Measurements from ENCODE around the gene CCDC69.
"Not testable (repeated sequence)": the region's sequence is repeated elsewhere in the genome, so short reads cannot be mapped to it uniquely, and the experiment has no call there.

CCDC69 gene

GRCh38 chr5:151239237-151239861 is 15.5 kb upstream of the CCDC69 start:
- TF ChIP-seq, protein P1, sequence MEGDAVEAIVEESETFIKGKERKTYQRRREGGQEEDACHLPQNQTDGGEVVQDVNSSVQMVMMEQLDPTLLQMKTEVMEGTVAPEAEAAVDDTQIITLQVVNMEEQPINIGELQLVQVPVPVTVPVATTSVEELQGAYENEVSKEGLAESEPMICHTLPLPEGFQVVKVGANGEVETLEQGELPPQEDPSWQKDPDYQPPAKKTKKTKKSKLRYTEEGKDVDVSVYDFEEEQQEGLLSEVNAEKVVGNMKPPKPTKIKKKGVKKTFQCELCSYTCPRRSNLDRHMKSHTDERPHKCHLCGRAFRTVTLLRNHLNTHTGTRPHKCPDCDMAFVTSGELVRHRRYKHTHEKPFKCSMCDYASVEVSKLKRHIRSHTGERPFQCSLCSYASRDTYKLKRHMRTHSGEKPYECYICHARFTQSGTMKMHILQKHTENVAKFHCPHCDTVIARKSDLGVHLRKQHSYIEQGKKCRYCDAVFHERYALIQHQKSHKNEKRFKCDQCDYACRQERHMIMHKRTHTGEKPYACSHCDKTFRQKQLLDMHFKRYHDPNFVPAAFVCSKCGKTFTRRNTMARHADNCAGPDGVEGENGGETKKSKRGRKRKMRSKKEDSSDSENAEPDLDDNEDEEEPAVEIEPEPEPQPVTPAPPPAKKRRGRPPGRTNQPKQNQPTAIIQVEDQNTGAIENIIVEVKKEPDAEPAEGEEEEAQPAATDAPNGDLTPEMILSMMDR (IDR thresholded peaks at IDR 0.05; ENCODE audit: control insufficient read depth, extremely low read depth, insufficient read depth) = peak; percentile 87
- H3K4me3 ChIP-seq (ENCODE audit: low read depth, low read length) = no peak overlapping the region
- no peak for DNase-seq (ENCODE audit: low read depth)

DNA sequence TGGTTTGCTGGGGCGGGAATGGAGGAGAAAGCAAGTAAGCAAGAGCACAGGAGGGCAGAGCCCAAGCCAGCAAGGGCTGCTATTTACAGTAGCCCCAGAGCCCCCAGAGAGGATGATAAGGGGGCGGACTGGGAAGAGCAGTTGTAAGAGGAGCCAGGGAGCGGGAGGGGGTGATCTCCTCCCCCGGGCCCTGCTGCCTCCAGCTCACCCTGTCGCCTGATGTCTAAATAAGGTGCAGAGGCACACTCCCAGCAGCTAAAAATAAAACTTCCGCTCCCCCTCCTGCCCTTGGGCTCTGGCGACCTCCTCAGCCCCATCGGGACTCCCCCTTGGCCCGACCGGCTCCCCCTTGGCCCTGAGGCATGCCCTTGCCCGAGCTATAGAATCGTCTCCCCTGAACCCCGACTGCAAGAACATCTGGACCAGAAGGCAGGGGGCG is 14.4 kb upstream of the CCDC69 start:
- H3K4me3 ChIP-seq (ENCODE audit: low read depth, low read length) = no peak overlapping the region
- DNase-seq (ENCODE audit: low read depth) = no peak
- TF ChIP-seq, protein P1 (IDR thresholded peaks at IDR 0.05; ENCODE audit: control insufficient read depth, extremely low read depth, insufficient read depth) = no peak

DNA sequence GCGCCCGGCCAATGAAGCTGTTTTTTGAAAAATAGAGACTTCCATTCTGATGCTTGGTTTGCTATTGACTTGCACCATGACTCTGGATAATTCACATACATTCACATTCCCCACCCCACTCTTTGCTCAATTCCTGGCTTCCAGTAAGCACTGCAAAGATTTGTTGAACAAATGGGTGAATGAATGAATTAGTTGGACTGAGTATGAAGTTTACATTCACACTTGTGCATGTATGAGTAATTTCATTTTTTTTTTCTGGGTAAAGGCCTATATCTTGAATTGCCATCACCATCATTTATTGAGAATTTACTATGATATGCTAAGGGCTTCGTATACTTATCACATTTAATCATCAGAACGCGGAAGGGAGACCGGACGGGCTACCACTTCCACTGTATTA is 13.8 kb upstream of the CCDC69 start:
- TF ChIP-seq, protein P1 (IDR thresholded peaks at IDR 0.05; ENCODE audit: control insufficient read depth, extremely low read depth, insufficient read depth) = no peak
- no peak for DNase-seq (ENCODE audit: low read depth)
- no peak overlapping the region for H3K4me3 ChIP-seq (ENCODE audit: low read depth, low read length)

GRCh38 chr5:151236888-151237287 is 13.0 kb upstream of the CCDC69 start:
- TF ChIP-seq, protein P1 (IDR thresholded peaks at IDR 0.05; ENCODE audit: control insufficient read depth, extremely low read depth, insufficient read depth) = no peak
- no peak overlapping the region for H3K4me3 ChIP-seq (ENCODE audit: low read depth, low read length)
- DNase-seq (ENCODE audit: low read depth) = no peak

DNA sequence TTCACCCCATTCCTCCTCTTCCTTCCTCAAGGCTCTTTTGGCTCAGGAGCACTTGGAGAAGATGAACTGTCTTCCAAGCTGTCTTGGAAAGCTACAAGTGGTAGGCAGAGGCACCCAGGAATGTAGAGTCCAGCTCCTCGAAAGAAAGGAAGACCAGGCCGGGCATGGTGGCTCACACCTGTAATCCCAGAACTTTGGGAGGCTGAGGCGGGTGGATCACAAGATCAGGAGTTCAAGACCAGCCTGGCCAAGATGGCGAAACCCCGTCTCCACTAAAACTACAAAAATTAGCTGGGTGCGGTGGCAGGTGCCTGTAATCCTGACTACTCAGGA is 11.3 kb upstream of the CCDC69 start:
- H3K4me3 ChIP-seq (ENCODE audit: low read depth, low read length); DNase-seq (ENCODE audit: low read depth): not testable (repeated sequence)

GRCh38 chr5:151234476-151235238 is 10.8 kb upstream of the CCDC69 start:
- TF ChIP-seq, protein P1 (IDR thresholded peaks at IDR 0.05; ENCODE audit: control insufficient read depth, extremely low read depth, insufficient read depth) = no peak
- DNase-seq (ENCODE audit: low read depth) = peak; percentile 32
- H3K4me3 ChIP-seq (ENCODE audit: low read depth, low read length) = no peak overlapping the region

- no peak overlapping the region for H3K4me3 ChIP-seq (ENCODE audit: low read depth, low read length)
- TF ChIP-seq, protein P1 (IDR thresholded peaks at IDR 0.05; ENCODE audit: control insufficient read depth, extremely low read depth, insufficient read depth) = no peak
- no peak for DNase-seq (ENCODE audit: low read depth)
Measured at GRCh38 chr5:151233616-151234085, 9.8 kb upstream of the CCDC69 start.
